Lung (tissue), 12 donors: ENCODE measurements around the gene TM4SF5. TPM values are rescaled to one million over a fixed set of nuclear protein-coding genes. Genes with fewer than 3 reads are reported as not detected.

Source experiments
- ATAC-seq: fragments of 200-7000 bp; cut with Tn5 transposase; one replicate; pipeline ENCODE4 v1.9.1; 2020; ENCODE audit warnings: moderate number of reproducible peaks; ENCODE audit not compliant: insufficient read depth, low FRiP score
- DNase-seq, 3 donors: peaks; one replicate each; pipeline ENCODE4 v3.0.0-alpha.2; 2013 to 2017
- H3K27ac ChIP-seq, 2 donors: one replicate each; pipeline ENCODE4 v1.5.1; 2013; ENCODE audit warnings: mild to moderate bottlenecking in 2 of 2, moderate library complexity in 2 of 2, control low read depth in 1 of 2, inconsistent platforms in 1 of 2, low read depth in 1 of 2, low read length in 1 of 2
- H3K27me3 ChIP-seq, 3 donors: one replicate each; pipeline ENCODE4 v1.5.1; 2013; ENCODE audit warnings: low read length in 2 of 3; ENCODE audit not compliant: control insufficient read depth in 3 of 3, insufficient read depth in 3 of 3
- H3K36me3 ChIP-seq, 4 donors: one replicate each; pipeline ENCODE4 v1.5.1; 2013; ENCODE audit warnings: low read length in 4 of 4, mild to moderate bottlenecking in 1 of 4, moderate library complexity in 1 of 4; ENCODE audit not compliant: control insufficient read depth in 4 of 4, insufficient read depth in 4 of 4
- H3K4me1 ChIP-seq, 5 donors: one replicate each; pipeline ENCODE4 v1.5.1; 2013; ENCODE audit warnings: low read length in 5 of 5, mild to moderate bottlenecking in 2 of 5, moderate library complexity in 1 of 5; ENCODE audit not compliant: control insufficient read depth in 5 of 5, insufficient read depth in 5 of 5
- H3K4me3 ChIP-seq: one replicate; pipeline ENCODE4 v1.5.1; 2013; ENCODE audit warnings: mild to moderate bottlenecking, control low read depth, moderate library complexity
- H3K9ac ChIP-seq, 2 donors: one replicate each; pipeline ENCODE4 v1.5.1; 2013; ENCODE audit warnings: low read length in 2 of 2, control low read depth in 1 of 2; ENCODE audit not compliant: insufficient read depth in 1 of 2
- H3K9me3 ChIP-seq, 4 donors: one replicate each; pipeline ENCODE4 v1.5.1; 2013; ENCODE audit warnings: low read length in 3 of 4, mild to moderate bottlenecking in 1 of 4, moderate library complexity in 1 of 4; ENCODE audit not compliant: control insufficient read depth in 4 of 4, insufficient read depth in 3 of 4
- WGBS, 2 donors: extraction: QIAGEN DNeasy Blood & Tissue Kit; methylation state at CpG; one replicate each; pipeline ENCODE4 v1.1.7; 2013; 5-methylcytosine and 5-hydroxymethylcytosine counted together
- polyA plus RNA-seq, 2 donors: library from polyadenylated mRNA; stranded (reverse); fragments of 200-250 nt; gene quantifications; one replicate each; pipeline ENCODE4 v1.2.1, GENCODE V29; 2013
- total RNA-seq, 2 donors: library from RNA; depleted of rRNA in 1 of 2; stranded (reverse); fragments of >200 nt in 1 of 2; gene quantifications; one replicate each; pipeline ENCODE4 v1.2.1, GENCODE V29; 2014 to 2021
- TF ChIP-seq, protein P1 (sequence below): IDR thresholded peaks from 2 replicates; pipeline ENCODE4 v1.5.1; 2012; ENCODE audit warnings: mild to moderate bottlenecking; ENCODE audit errors: control extremely low read depth, extremely low read depth
- donor health status: control.
- donor health status: control.
- donor health status: Bipolar disorder and iron deficiency.
- donor health status: healthy.
- donor health status: DM: yes; HTN: yes; CAD: no.

Gene TM4SF5
- total and polyA plus RNA-seq, 4 donors: not detected

GRCh38 chr17:4777969-4778760, 6.5 kb downstream of the TM4SF5 start:
- DNase-seq (no peak), ATAC-seq (no peak)
- 65 to 77% methylated on average over 9 of the region's 9 CpGs for WGBS, 2 donors
- Histone ChIP-seq H3K4me3 (no peak overlapping the region), H3K36me3 (no peaks in the 10 kb centered on the region), H3K27ac (no peak overlapping the region), H3K9ac (no peak overlapping the region), H3K27me3 (peaks cover 0 to 24% (median 10%) of the 10 kb centered on the region in 3 donors), H3K4me1 (no peaks in the 10 kb centered on the region), H3K9me3 (peaks cover 0 to 2% (median 0%) of the 10 kb centered on the region in 4 donors)
- TF ChIP-seq, protein P1, sequence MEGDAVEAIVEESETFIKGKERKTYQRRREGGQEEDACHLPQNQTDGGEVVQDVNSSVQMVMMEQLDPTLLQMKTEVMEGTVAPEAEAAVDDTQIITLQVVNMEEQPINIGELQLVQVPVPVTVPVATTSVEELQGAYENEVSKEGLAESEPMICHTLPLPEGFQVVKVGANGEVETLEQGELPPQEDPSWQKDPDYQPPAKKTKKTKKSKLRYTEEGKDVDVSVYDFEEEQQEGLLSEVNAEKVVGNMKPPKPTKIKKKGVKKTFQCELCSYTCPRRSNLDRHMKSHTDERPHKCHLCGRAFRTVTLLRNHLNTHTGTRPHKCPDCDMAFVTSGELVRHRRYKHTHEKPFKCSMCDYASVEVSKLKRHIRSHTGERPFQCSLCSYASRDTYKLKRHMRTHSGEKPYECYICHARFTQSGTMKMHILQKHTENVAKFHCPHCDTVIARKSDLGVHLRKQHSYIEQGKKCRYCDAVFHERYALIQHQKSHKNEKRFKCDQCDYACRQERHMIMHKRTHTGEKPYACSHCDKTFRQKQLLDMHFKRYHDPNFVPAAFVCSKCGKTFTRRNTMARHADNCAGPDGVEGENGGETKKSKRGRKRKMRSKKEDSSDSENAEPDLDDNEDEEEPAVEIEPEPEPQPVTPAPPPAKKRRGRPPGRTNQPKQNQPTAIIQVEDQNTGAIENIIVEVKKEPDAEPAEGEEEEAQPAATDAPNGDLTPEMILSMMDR: no peak

DNA sequence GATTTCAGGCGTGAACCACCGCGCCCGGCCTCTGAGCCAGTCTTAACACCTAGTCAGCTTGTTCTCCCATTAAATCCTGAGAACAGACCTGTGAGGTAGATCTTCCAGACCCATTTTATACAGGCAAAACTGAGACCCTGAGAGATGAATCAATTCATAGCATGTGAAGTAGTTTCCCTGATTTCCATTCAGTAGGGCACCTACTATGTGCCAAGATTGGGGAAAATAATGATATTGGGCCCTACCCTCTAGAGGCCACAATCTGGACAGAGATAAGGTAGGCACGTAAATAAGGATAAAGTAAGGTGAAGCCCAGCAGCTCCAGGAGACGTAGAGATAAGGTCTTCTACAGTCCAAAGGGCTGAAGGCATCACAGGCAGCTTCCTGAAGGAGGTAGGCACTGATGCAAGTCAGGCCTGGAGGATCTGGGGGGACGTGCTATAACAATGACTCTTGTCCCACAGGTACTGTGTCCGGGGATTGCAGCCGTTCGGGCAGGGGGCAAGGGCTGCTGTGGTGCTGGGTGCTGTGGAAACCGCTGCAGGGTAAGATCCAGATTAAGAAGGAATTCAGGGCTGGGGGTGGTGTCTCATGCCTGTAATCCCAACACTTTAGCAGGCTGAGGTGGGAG, 8.8 kb downstream of the TM4SF5 start:
- WGBS, 2 donors: 82 to 83% methylated on average over 11 of the region's 11 CpGs
- peaks cover 0 to 3% (median 2%) of the 10 kb centered on the region in 5 donors for H3K4me1 ChIP-seq
- ATAC-seq (no peak), DNase-seq (no peak)
- no peaks in the 10 kb centered on the region for H3K36me3 ChIP-seq
- H3K27ac ChIP-seq: no peak overlapping the region
- no peak overlapping the region for H3K4me3 ChIP-seq
- TF ChIP-seq, protein P1: no peak
- no peak overlapping the region for H3K9ac ChIP-seq
- H3K9me3 ChIP-seq: peaks cover 0 to 2% (median 0%) of the 10 kb centered on the region in 4 donors
- peaks cover 0 to 43% (median 28%) of the 10 kb centered on the region in 3 donors for H3K27me3 ChIP-seq

DNA sequence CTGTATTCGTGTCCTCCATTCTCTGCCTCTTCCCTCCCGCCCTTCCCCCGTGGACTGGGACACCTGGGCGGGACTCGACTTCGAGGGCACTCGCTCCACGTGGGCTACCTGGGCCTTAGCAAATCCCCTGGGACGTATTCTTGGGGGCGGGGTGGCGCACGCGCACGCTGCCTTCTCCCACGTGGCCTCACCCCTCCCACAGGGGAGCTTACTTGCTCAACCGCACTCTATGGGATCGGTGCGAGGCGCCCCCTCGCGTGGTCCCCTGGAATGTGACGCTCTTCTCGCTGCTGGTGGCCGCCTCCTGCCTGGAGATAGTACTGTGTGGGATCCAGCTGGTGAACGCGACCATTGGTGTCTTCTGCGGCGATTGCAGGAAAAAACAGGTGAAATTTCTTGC, 11.0 kb downstream of the TM4SF5 start:
- TF ChIP-seq, protein P1: no peak
- H3K9me3 ChIP-seq: peaks cover 0 to 2% (median 0%) of the 10 kb centered on the region in 4 donors
- no peaks in the 10 kb centered on the region for H3K36me3 ChIP-seq
- peaks cover 4 to 17% (median 12%) of the 10 kb centered on the region in 5 donors for H3K4me1 ChIP-seq
- no peak overlapping the region for H3K9ac ChIP-seq
- ATAC-seq (no peak), DNase-seq (no peak)
- no peak overlapping the region for H3K4me3 ChIP-seq
- H3K27ac ChIP-seq: no peak overlapping the region
- WGBS, 2 donors: 19 to 29% methylated on average over 26 to 28 of the region's 28 CpGs
- H3K27me3 ChIP-seq: peaks cover 0 to 57% (median 33%) of the 10 kb centered on the region in 3 donors
